ENCODE measurements around the gene OVCA2.

OVCA2 gene

GRCh38 chr17:2015314-2015713, 26.5 kb upstream of the OVCA2 start:
- Histone ChIP-seq H3K79me2 (ENCODE audit: insufficient read depth, low read length) (no peaks in the 10 kb centered on the region), H3K27me3 (ENCODE audit: insufficient read depth, low read length) (peaks cover 36% of the 10 kb centered on the region), H3K9ac (ENCODE audit: low read length) (no peak overlapping the region), H3K36me3 (ENCODE audit: insufficient read depth, low read length) (no peaks in the 10 kb centered on the region; the same call in 1 of the 2 replicates), H3K9me2 (ENCODE audit: low read depth, low read length) (no peaks in the 10 kb centered on the region), H3K9me3 (ENCODE audit: low read length) (no peaks in the 10 kb centered on the region), H3K4me2 (ENCODE audit: low read length) (no peak overlapping the region), H3K27ac (ENCODE audit: low read depth, low read length, poor library complexity, severe bottlenecking) (no peak overlapping the region), H3K4me3 (ENCODE audit: low read depth, low read length, poor library complexity, severe bottlenecking) (no peak overlapping the region), H2AFZ (ENCODE audit: low read length) (no peak overlapping the region), H4K20me1 (ENCODE audit: insufficient read depth, low read length) (no peaks in the 10 kb centered on the region), H3F3A (ENCODE audit: insufficient read depth, low read length) (no peaks in the 10 kb centered on the region), H3K4me1 (ENCODE audit: insufficient read depth, low read length, severe bottlenecking) (peaks cover 3% of the 10 kb centered on the region)
- no peak for TF ChIP-seq CTCF (IDR thresholded peaks at IDR 0.05; ENCODE audit: low read length)
- TF ChIP-seq EZH2 (IDR thresholded peaks at IDR 0.05; ENCODE audit: borderline replicate concordance, low read length) = no peak

- no peak for TF ChIP-seq EZH2 (IDR thresholded peaks at IDR 0.05; ENCODE audit: borderline replicate concordance, low read length)
- TF ChIP-seq CTCF (IDR thresholded peaks at IDR 0.05; ENCODE audit: low read length) = no peak
- Histone ChIP-seq H3K27me3 (ENCODE audit: insufficient read depth, low read length) (peaks cover 36% of the 10 kb centered on the region), H2AFZ (ENCODE audit: low read length) (no peak overlapping the region), H3K4me3 (ENCODE audit: low read depth, low read length, poor library complexity, severe bottlenecking) (no peak overlapping the region), H3K27ac (ENCODE audit: low read depth, low read length, poor library complexity, severe bottlenecking) (no peak overlapping the region), H3K4me1 (ENCODE audit: insufficient read depth, low read length, severe bottlenecking) (peaks cover 3% of the 10 kb centered on the region), H3F3A (ENCODE audit: insufficient read depth, low read length) (no peaks in the 10 kb centered on the region), H3K4me2 (ENCODE audit: low read length) (no peak overlapping the region), H3K9me2 (ENCODE audit: low read depth, low read length) (no peaks in the 10 kb centered on the region), H3K36me3 (ENCODE audit: insufficient read depth, low read length) (no peaks in the 10 kb centered on the region; the same call in 1 of the 2 replicates), H4K20me1 (ENCODE audit: insufficient read depth, low read length) (no peaks in the 10 kb centered on the region), H3K79me2 (ENCODE audit: insufficient read depth, low read length) (no peaks in the 10 kb centered on the region), H3K9me3 (ENCODE audit: low read length) (no peaks in the 10 kb centered on the region), H3K9ac (ENCODE audit: low read length) (no peak overlapping the region)
Observed at GRCh38 chr17:2016494-2016893, 25.3 kb upstream of the OVCA2 start.

- Histone ChIP-seq H3K27ac (ENCODE audit: low read depth, low read length, poor library complexity, severe bottlenecking) (no peak overlapping the region), H3K79me2 (ENCODE audit: insufficient read depth, low read length) (no peaks in the 10 kb centered on the region), H3K36me3 (ENCODE audit: insufficient read depth, low read length) (no peaks in the 10 kb centered on the region; the same call in 1 of the 2 replicates), H4K20me1 (ENCODE audit: insufficient read depth, low read length) (no peaks in the 10 kb centered on the region), H3K9ac (ENCODE audit: low read length) (no peak overlapping the region), H3K9me3 (ENCODE audit: low read length) (no peaks in the 10 kb centered on the region), H3K4me3 (ENCODE audit: low read depth, low read length, poor library complexity, severe bottlenecking) (no peak overlapping the region), H3F3A (ENCODE audit: insufficient read depth, low read length) (no peaks in the 10 kb centered on the region), H3K4me2 (ENCODE audit: low read length) (no peak overlapping the region), H3K4me1 (ENCODE audit: insufficient read depth, low read length, severe bottlenecking) (peaks cover 3% of the 10 kb centered on the region), H3K27me3 (ENCODE audit: insufficient read depth, low read length) (peaks cover 36% of the 10 kb centered on the region), H3K9me2 (ENCODE audit: low read depth, low read length) (no peaks in the 10 kb centered on the region), H2AFZ (ENCODE audit: low read length) (no peak overlapping the region)
- TF ChIP-seq CTCF (IDR thresholded peaks at IDR 0.05; ENCODE audit: low read length) (no peak), EZH2 (IDR thresholded peaks at IDR 0.05; ENCODE audit: borderline replicate concordance, low read length) (no peak)
Observed at GRCh38 chr17:2017274-2017941, 24.4 kb upstream of the OVCA2 start.

All from OCI-LY1 (cell line).